GM12891 (cell line): Measurements from ENCODE around the gene DNM3.

Source experiments
- POLR2A ChIP-seq: IDR thresholded peaks from 2 replicates; pipeline ENCODE4 v1.6.1; 2011; ENCODE audit warnings: low read depth, low read length, control low read depth
- POLR2AphosphoS5 ChIP-seq: IDR thresholded peaks from 2 replicates; pipeline ENCODE4 v1.6.1; 2011; ENCODE audit warnings: low read depth, low read length, control low read depth
- POU2F2 ChIP-seq: IDR thresholded peaks from 2 replicates; pipeline ENCODE4 v1.6.1; 2011; ENCODE audit warnings: low read depth, mild to moderate bottlenecking, control low read depth, low read length, moderate library complexity
- TAF1 ChIP-seq: IDR thresholded peaks from 2 replicates; pipeline ENCODE4 v1.6.1; 2011; ENCODE audit warnings: low read depth, low read length, control low read depth

- TF ChIP-seq POLR2A (no peak), POLR2AphosphoS5 (no peak), POU2F2 (no peak), TAF1 (no peak)
These were observed 132.1 kb downstream of the DNM3 start for GRCh38 chr1:171973421-171973820.
